HEK293T (cell line): ENCODE data around the gene NEMP1.

Experiments
- ARNT ChIP-seq: fragments of 450-650 bp; IDR thresholded peaks from 2 replicates; pipeline ENCODE4 v1.6.1; 2017; ENCODE audit warnings: mild to moderate bottlenecking
- BHLHE40 ChIP-seq: fragments of 450-650 bp; IDR thresholded peaks from 2 replicates; pipeline ENCODE4 v1.6.1; 2016; ENCODE audit warnings: mild to moderate bottlenecking, moderate library complexity, borderline replicate concordance
- CTBP1 ChIP-seq: fragments of 450-650 bp; IDR thresholded peaks from 2 replicates; pipeline ENCODE4 v1.6.1; 2016; ENCODE audit warnings: borderline replicate concordance
- ELF4 ChIP-seq: fragments of 450-650 bp; IDR thresholded peaks from 2 replicates; pipeline ENCODE4 v1.6.1; 2017; ENCODE audit warnings: antibody characterized with exemption
- FOXA1 ChIP-seq: fragments of 450-650 bp; IDR thresholded peaks from 2 replicates; pipeline ENCODE4 v1.6.1; 2016; ENCODE audit warnings: mild to moderate bottlenecking
- L3MBTL2 ChIP-seq: fragments of 450-650 bp; conservative IDR thresholded peaks from 2 replicates; pipeline ENCODE4 v1.6.1; 2016; ENCODE audit warnings: mild to moderate bottlenecking
- NFRKB ChIP-seq: fragments of 450-650 bp; IDR thresholded peaks from 2 replicates; pipeline ENCODE4 v1.6.1; 2016; ENCODE audit warnings: mild to moderate bottlenecking, moderate library complexity
- SP1 ChIP-seq: fragments of 450-650 bp; IDR thresholded peaks from 2 replicates; pipeline ENCODE4 v1.6.1; 2017
- TARDBP ChIP-seq: fragments of 450-650 bp; IDR thresholded peaks from 2 replicates; pipeline ENCODE4 v1.6.1; 2016
- ZNF384 ChIP-seq: fragments of 450-650 bp; IDR thresholded peaks from 2 replicates; pipeline ENCODE4 v1.6.1; 2016

DNA sequence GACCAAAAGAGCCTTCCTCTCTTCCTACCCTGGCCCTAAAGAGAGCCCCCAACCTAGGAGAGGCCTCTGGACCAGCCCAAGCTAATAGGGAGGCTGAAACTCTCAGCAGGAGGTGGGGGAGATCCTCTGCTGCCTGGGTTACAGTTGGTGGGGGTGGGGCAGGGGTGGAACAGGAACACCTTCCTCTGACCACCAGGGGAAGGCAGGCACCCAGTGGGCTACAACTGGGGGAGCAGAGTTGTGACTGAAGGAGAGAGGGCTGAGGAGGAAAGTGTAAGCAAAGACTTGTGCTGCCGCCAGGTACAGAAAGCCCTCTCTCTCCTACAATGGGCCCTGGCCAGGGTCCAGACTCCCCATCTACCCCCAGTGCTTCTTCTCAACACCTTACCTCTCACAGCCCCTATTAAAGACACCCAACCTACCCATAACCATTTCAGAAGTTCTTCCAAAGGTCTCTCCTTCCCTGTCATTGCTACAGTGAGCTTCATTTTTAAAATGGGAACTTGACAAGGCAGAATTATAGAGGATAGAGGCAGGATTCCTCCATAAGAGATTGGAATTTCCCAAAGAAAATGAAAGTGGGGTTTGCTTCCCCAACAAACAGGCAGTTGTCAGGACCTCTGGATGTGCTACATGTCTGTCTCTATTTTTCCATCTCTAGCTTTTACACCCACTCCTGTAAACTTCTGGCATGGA lies 30.0 kb downstream of the NEMP1 start:
- TF ChIP-seq ELF4 (no peak), ZNF384 (no peak), SP1 (no peak), NFRKB (no peak), FOXA1 (no peak), CTBP1 (no peak), BHLHE40 (no peak), ARNT (no peak), TARDBP (no peak), L3MBTL2 (no peak)
